H9 (cell line): Measurements from ENCODE around the gene THUMPD1. TPM values are rescaled to one million over a fixed set of nuclear protein-coding genes. Genes with fewer than 3 reads are reported as not detected.

Experiments used
- DNase-seq: peaks from one replicate; pipeline ENCODE4 v3.0.0-alpha.2; 2017
- H2AFZ ChIP-seq: one replicate; pipeline ENCODE4 v1.6.1; 2013; ENCODE audit warnings: mild to moderate bottlenecking, low read length, control low read depth, moderate library complexity
- H2AK5ac ChIP-seq: 2 replicates; pipeline ENCODE4 v1.6.1; 2013; ENCODE audit warnings: low read length, control low read depth, mixed read lengths; ENCODE audit not compliant: insufficient read length
- H2BK120ac ChIP-seq: one replicate; pipeline ENCODE4 v1.6.1; 2013; ENCODE audit warnings: low read depth, mild to moderate bottlenecking, low read length, control low read depth, inconsistent platforms; ENCODE audit not compliant: poor library complexity, severe bottlenecking
- H2BK12ac ChIP-seq: 2 replicates; pipeline ENCODE4 v1.6.1; 2013; ENCODE audit warnings: low read length, control low read depth, mixed read lengths, low read depth; ENCODE audit not compliant: insufficient read length
- H2BK15ac ChIP-seq: 2 replicates; pipeline ENCODE4 v1.6.1; 2013; ENCODE audit warnings: low read depth, low read length, control low read depth
- H2BK20ac ChIP-seq: one replicate; pipeline ENCODE4 v1.6.1; 2013; ENCODE audit warnings: low read depth, mild to moderate bottlenecking, low read length, control low read depth, inconsistent platforms; ENCODE audit not compliant: poor library complexity, severe bottlenecking
- H2BK5ac ChIP-seq: 2 replicates; pipeline ENCODE4 v1.6.1; 2013; ENCODE audit warnings: low read length, control low read depth, mixed read lengths; ENCODE audit not compliant: insufficient read length
- H3K14ac ChIP-seq: 2 replicates; pipeline ENCODE4 v1.6.1; 2013; ENCODE audit warnings: low read length, control low read depth; ENCODE audit not compliant: insufficient read depth
- H3K18ac ChIP-seq: 2 replicates; pipeline ENCODE4 v1.6.1; 2013; ENCODE audit warnings: low read depth, mild to moderate bottlenecking, mixed read lengths, low read length, control low read depth; ENCODE audit not compliant: insufficient read length
- H3K23ac ChIP-seq: 2 replicates; pipeline ENCODE4 v1.6.1; 2013; ENCODE audit warnings: low read length, control low read depth, mixed read lengths, low read depth; ENCODE audit not compliant: insufficient read length
- H3K23me2 ChIP-seq: 2 replicates; pipeline ENCODE4 v1.6.1; 2013; ENCODE audit warnings: low read depth, mild to moderate bottlenecking, mixed read lengths, low read length, control low read depth; ENCODE audit not compliant: insufficient read length, poor library complexity, severe bottlenecking
- H3K27ac ChIP-seq: 2 replicates; pipeline ENCODE4 v1.5.1; 2013; ENCODE audit warnings: low read length, control low read depth, mixed read lengths, low read depth; ENCODE audit not compliant: insufficient read length
- H3K27me3 ChIP-seq: 2 replicates; pipeline ENCODE4 v1.6.1; 2013; ENCODE audit warnings: low read length, control low read depth, inconsistent platforms; ENCODE audit not compliant: insufficient read depth
- H3K4ac ChIP-seq: 2 replicates; pipeline ENCODE4 v1.6.1; 2013; ENCODE audit warnings: low read depth, mild to moderate bottlenecking, control low read depth, inconsistent platforms, low read length, moderate library complexity
- H3K4me1 ChIP-seq: 2 replicates; pipeline ENCODE4 v1.6.1; 2013; ENCODE audit warnings: low read length, control low read depth, inconsistent platforms; ENCODE audit not compliant: insufficient read depth
- H3K4me2 ChIP-seq: 2 replicates; pipeline ENCODE4 v1.6.1; 2013; ENCODE audit warnings: low read length, control low read depth, mixed read lengths; ENCODE audit not compliant: insufficient read length, insufficient read depth
- H3K56ac ChIP-seq: 2 replicates; pipeline ENCODE4 v1.6.1; 2013; ENCODE audit warnings: low read depth, mild to moderate bottlenecking, mixed read lengths, low read length, control low read depth; ENCODE audit not compliant: insufficient read length
- H3K79me1 ChIP-seq: 2 replicates; pipeline ENCODE4 v1.6.1; 2013; ENCODE audit warnings: low read depth, mild to moderate bottlenecking, moderate library complexity, low read length, control low read depth, inconsistent platforms; ENCODE audit not compliant: insufficient read depth, poor library complexity, severe bottlenecking
- H3K79me2 ChIP-seq: 2 replicates; pipeline ENCODE4 v1.6.1; 2013; ENCODE audit warnings: low read length, control low read depth, inconsistent platforms; ENCODE audit not compliant: insufficient read depth
- H3K9ac ChIP-seq: 2 replicates; pipeline ENCODE4 v1.6.1; 2013; ENCODE audit warnings: low read length, control low read depth, mixed read lengths; ENCODE audit not compliant: insufficient read length; ENCODE audit errors: extremely low read depth
- H3K9me3 ChIP-seq: one replicate; pipeline ENCODE4 v1.6.1; 2013; ENCODE audit warnings: low read depth, low read length, inconsistent platforms; ENCODE audit not compliant: control insufficient read depth
- H3T11ph ChIP-seq: one replicate; pipeline ENCODE4 v1.6.1; 2013; ENCODE audit warnings: mild to moderate bottlenecking, low read length, control low read depth, inconsistent platforms
- H4K20me1 ChIP-seq: one replicate; pipeline ENCODE4 v1.6.1; 2013; ENCODE audit not compliant: control insufficient read depth, insufficient read length, insufficient read depth
- H4K5ac ChIP-seq: 2 replicates; pipeline ENCODE4 v1.6.1; 2013; ENCODE audit warnings: low read depth, mild to moderate bottlenecking, mixed read lengths, low read length, control low read depth; ENCODE audit not compliant: insufficient read length
- H4K8ac ChIP-seq: replicated peaks from 2 replicates; pipeline ENCODE4 v1.6.1; 2013; ENCODE audit warnings: low read length, control low read depth, mixed read lengths, low read depth; ENCODE audit not compliant: insufficient read length
- H4K91ac ChIP-seq: 2 replicates; pipeline ENCODE4 v1.6.1; 2013; ENCODE audit warnings: low read depth, mild to moderate bottlenecking, moderate library complexity, mixed read lengths, low read length, control low read depth; ENCODE audit not compliant: insufficient read length
- H3K27ac Mint-ChIP-seq, 3 experiments: 2 replicates in 2 of 3; 3 replicates in 1 of 3; pipeline ENCODE4 v1.8.0; 2020 to 2021; ENCODE audit warnings: mixed read lengths in 3 of 3, mild to moderate bottlenecking in 1 of 3, moderate library complexity in 1 of 3
- H3K27me3 Mint-ChIP-seq: 2 replicates; pipeline ENCODE4 v1.8.0; 2021; ENCODE audit warnings: low read depth, mild to moderate bottlenecking, moderate library complexity, mixed read lengths
- H3K36me3 Mint-ChIP-seq, 3 experiments: 2 replicates in 2 of 3; 3 replicates in 1 of 3; pipeline ENCODE4 v1.8.0; 2020 to 2021; ENCODE audit warnings: low read depth in 3 of 3, mixed read lengths in 3 of 3; ENCODE audit not compliant: insufficient read depth in 1 of 3
- H3K4me1 Mint-ChIP-seq, 2 experiments: 2 replicates each; pipeline ENCODE4 v1.8.0; 2020; ENCODE audit warnings: mixed read lengths in 2 of 2
- H3K4me3 Mint-ChIP-seq, 2 experiments: 2 replicates in 1 of 2; 3 replicates in 1 of 2; pipeline ENCODE4 v1.8.0; 2020 to 2021; ENCODE audit warnings: mild to moderate bottlenecking in 2 of 2, mixed read lengths in 2 of 2, moderate library complexity in 1 of 2
- H3K9me3 Mint-ChIP-seq, 2 experiments: 2 replicates in 1 of 2; 3 replicates in 1 of 2; pipeline ENCODE4 v1.8.0; 2020; ENCODE audit warnings: mild to moderate bottlenecking in 2 of 2, mixed read lengths in 2 of 2, moderate library complexity in 1 of 2
- CTCF ChIP-seq: fragments of 200-600 bp; sonication (generic); conservative IDR thresholded peaks from 3 replicates; pipeline ENCODE4 v1.8.0; 2021; ENCODE audit warnings: antibody characterized with exemption, mild to moderate bottlenecking
- WGBS: extraction: QIAGEN DNeasy Blood & Tissue Kit; methylation state at CpG from one replicate; pipeline ENCODE4 v1.1.7; 2013; ENCODE audit warnings: missing lambda C conversion rate, low lambda C conversion rate, mixed read lengths; ENCODE audit not compliant: insufficient read length; ENCODE audit errors: extremely low coverage; 5-methylcytosine and 5-hydroxymethylcytosine counted together
- total RNA-seq: library from RNA; stranded (reverse); gene quantifications from 2 replicates; pipeline ENCODE4 v1.2.1, GENCODE V29; 2021

The THUMPD1 gene
- total RNA-seq, 1 experiment from 2014 or later, result 51.3 TPM

- no peak overlapping the region for H2BK20ac ChIP-seq
- Mint-ChIP-seq H3K27ac (no peak overlapping the region), H3K4me3 (no peak overlapping the region), H3K4me1 (no peaks in the 10 kb centered on the region; a peak in 2 of 4 replicates), H3K36me3 (no peaks in the 10 kb centered on the region), H3K27me3 (no peaks in the 10 kb centered on the region), H3K9me3 (no peaks in the 10 kb centered on the region)
- no peak overlapping the region for H2BK12ac ChIP-seq
- H3K23me2 ChIP-seq, result no peaks in the 10 kb centered on the region
- H3K4me2 ChIP-seq, result no peak overlapping the region
- no peak overlapping the region for H3K23ac ChIP-seq
- H3K79me1 ChIP-seq, result no peaks in the 10 kb centered on the region
- H3T11ph ChIP-seq, result no peak overlapping the region
- no peak overlapping the region for H4K5ac ChIP-seq
- H3K18ac ChIP-seq, result no peak overlapping the region
- WGBS, result no CpG with 5 or more reads among the region's 1 CpG
- no peak for TF ChIP-seq CTCF
- no peak overlapping the region for H3K27ac ChIP-seq
- no peak overlapping the region for H2BK5ac ChIP-seq
- H2AFZ ChIP-seq, result no peak overlapping the region
- no peak overlapping the region for H2AK5ac ChIP-seq
- no peak for DNase-seq
- no peak overlapping the region for H2BK120ac ChIP-seq
- H3K79me2 ChIP-seq, result no peaks in the 10 kb centered on the region
- no peaks in the 10 kb centered on the region for H3K27me3 ChIP-seq
- H3K56ac ChIP-seq, result no peak overlapping the region
- H3K9ac ChIP-seq, result no peak overlapping the region
- no peak overlapping the region for H3K4ac ChIP-seq
- no peak overlapping the region for H4K8ac ChIP-seq
- H3K14ac ChIP-seq, result no peak overlapping the region
- no peaks in the 10 kb centered on the region for H3K9me3 ChIP-seq
- H4K20me1 ChIP-seq, result no peaks in the 10 kb centered on the region
- H3K4me1 ChIP-seq, result no peaks in the 10 kb centered on the region
- H2BK15ac ChIP-seq, result no peak overlapping the region
- H4K91ac ChIP-seq, result no peak overlapping the region
These were observed 40.1 kb upstream of the THUMPD1 start for GRCh38 chr16:20781697-20782096.
